Measurements from ENCODE around the gene HCLS1. TPM values are rescaled to one million over a fixed set of nuclear protein-coding genes. Genes with fewer than 3 reads are reported as not detected.
A peak's percentile ranks its signal among the peaks of the same experiment; 100 is the strongest.
"Not testable (repeated sequence)": the region's sequence is repeated elsewhere in the genome, so short reads cannot be mapped to it uniquely, and the experiment has no call there.

HCLS1 gene
- total RNA-seq, 1 experiment from 2014 or later: 0.45 TPM

DNA sequence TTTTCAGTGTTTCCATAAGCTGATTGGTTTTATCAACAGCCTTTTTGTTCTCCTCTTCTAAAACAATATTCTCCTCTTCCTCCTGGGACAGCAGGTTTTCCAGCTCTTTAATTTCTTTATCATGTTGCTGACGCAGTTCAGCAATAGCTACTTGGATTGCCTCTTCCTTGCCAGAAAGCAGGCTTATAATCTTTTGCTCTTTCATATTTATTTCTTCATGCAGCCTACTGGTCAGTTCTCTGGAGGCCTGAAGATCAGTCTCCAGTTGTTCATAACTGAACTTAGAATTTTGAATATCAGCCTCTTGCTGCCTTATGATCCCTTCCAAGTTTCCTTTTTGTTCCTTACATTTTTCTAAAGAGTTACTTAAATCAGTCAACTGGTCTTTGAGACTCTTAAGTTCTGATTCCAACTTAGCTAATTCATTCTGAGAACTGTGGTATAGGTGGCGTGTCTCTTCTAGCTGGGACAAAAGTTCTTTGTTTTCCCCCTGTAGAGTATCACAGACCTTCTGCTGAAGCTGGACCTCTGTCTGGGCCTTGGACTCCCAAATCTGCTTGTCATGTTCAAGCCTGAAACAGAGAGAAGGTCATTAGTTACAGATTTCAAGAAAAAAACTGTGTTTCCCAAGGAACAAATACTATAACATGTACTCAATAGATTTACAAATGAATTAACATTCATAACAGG, 31.5 kb upstream of the HCLS1 start:
- no peak overlapping the region for H3K4me3 ChIP-seq (ENCODE audit: low read depth, low read length)
- H3K9me3 ChIP-seq: no peaks in the 10 kb centered on the region
- H3K36me3 ChIP-seq (ENCODE audit: control insufficient read depth, insufficient read depth, low read length): no peaks in the 10 kb centered on the region; the same call in 1 of the 2 replicates
- H3K27me3 ChIP-seq (replicated peaks; ENCODE audit: control insufficient read depth, insufficient read depth, low read length): no peaks in the 10 kb centered on the region
- Mint-ChIP-seq H3K36me3 (ENCODE audit: insufficient read depth, unreplicated experiment) (peaks cover 32% of the 10 kb centered on the region), H3K4me3 (ENCODE audit: unreplicated experiment) (no peak overlapping the region), H3K27ac (ENCODE audit: unreplicated experiment) (no peak overlapping the region), H3K27me3 (ENCODE audit: insufficient read depth, unreplicated experiment) (no peaks in the 10 kb centered on the region), H3K4me1 (ENCODE audit: low read depth, unreplicated experiment) (no peaks in the 10 kb centered on the region), H3K9me3 (ENCODE audit: unreplicated experiment) (no peaks in the 10 kb centered on the region)
- ChIA-PET POLR2A (no interaction called here), CTCF (interaction anchor here (0.6 kb wide), 1 partner anchor 1963 kb away, joined by 4 read pairs; no protein-coding TSS in a partner anchor)
- no peak for TF ChIP-seq CTCF (IDR thresholded peaks at IDR 0.05; ENCODE audit: insufficient read depth in 1 of 2, low read depth in 1 of 2, low read length in 1 of 2, severe bottlenecking in 1 of 2, unreplicated experiment in 1 of 2)
- DNase-seq: no peak
- BruUV-seq (replicated peaks): no TSS peak
- intact Hi-C loops (cut with micrococcal nuclease; ENCODE audit: unreplicated experiment): no loop called here
- no peaks in the 10 kb centered on the region for H3K4me1 ChIP-seq

DNA sequence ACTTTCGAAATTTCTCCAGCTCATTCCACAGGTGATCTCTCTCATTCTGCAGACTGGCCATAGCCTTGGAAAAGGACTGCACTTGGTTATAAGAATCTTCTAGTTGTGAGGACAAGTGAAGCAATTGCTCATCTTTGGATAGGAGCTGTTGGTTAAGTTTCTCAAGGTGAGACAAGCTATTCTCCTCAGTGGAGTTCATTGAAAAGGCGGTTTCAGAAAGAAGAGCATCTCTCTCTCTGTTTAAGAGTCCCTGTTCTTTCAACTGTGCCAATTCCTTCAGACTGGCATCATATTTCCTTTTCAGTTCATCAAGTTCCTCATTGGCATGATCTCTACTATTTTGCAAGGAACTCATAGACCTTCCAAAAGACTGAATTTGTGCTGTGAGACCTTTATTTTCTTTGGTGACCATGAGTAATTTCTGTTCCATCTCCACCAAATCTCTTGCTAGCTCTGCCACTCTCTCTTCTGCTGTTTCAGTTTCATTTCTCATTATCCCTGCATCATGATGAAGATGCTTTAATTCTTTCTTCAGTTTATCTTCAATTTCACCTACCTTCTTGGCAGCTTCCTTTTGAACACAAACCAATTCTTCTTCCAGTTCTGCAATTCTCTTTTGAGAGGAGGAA, 30.2 kb upstream of the HCLS1 start:
- H3K4me1 Mint-ChIP-seq (ENCODE audit: low read depth, unreplicated experiment): no peaks in the 10 kb centered on the region
- Histone ChIP-seq H3K27me3 (replicated peaks; ENCODE audit: control insufficient read depth, insufficient read depth, low read length) (no peaks in the 10 kb centered on the region), H3K9me3 (no peaks in the 10 kb centered on the region), H3K4me3 (ENCODE audit: low read depth, low read length) (no peak overlapping the region), H3K36me3 (ENCODE audit: control insufficient read depth, insufficient read depth, low read length) (no peaks in the 10 kb centered on the region; the same call in 1 of the 2 replicates), H3K4me1 (no peaks in the 10 kb centered on the region)
- intact Hi-C loops (cut with micrococcal nuclease; ENCODE audit: unreplicated experiment): no loop called here
- no peak overlapping the region for H3K4me3 Mint-ChIP-seq (ENCODE audit: unreplicated experiment)
- BruUV-seq (replicated peaks): TSS peak; percentile 7
- DNase-seq: no peak
- CTCF ChIA-PET: no interaction called here
- H3K9me3 Mint-ChIP-seq (ENCODE audit: unreplicated experiment): no peaks in the 10 kb centered on the region
- H3K27ac Mint-ChIP-seq (ENCODE audit: unreplicated experiment): no peak overlapping the region
- no peak for TF ChIP-seq CTCF (IDR thresholded peaks at IDR 0.05; ENCODE audit: insufficient read depth in 1 of 2, low read depth in 1 of 2, low read length in 1 of 2, severe bottlenecking in 1 of 2, unreplicated experiment in 1 of 2)
- no peaks in the 10 kb centered on the region for H3K27me3 Mint-ChIP-seq (ENCODE audit: insufficient read depth, unreplicated experiment)
- H3K36me3 Mint-ChIP-seq (ENCODE audit: insufficient read depth, unreplicated experiment): peaks cover 40% of the 10 kb centered on the region
- POLR2A ChIA-PET: no interaction called here

GRCh38 chr3:121688747-121689146, 28.0 kb upstream of the HCLS1 start:
- POLR2A ChIA-PET; DNase-seq; H3K27me3 ChIP-seq (replicated peaks; ENCODE audit: control insufficient read depth, insufficient read depth, low read length); H3K9me3 ChIP-seq; BruUV-seq (replicated peaks); H3K36me3 ChIP-seq (ENCODE audit: control insufficient read depth, insufficient read depth, low read length); H3K4me1 Mint-ChIP-seq (ENCODE audit: low read depth, unreplicated experiment); H3K4me1 ChIP-seq; CTCF ChIA-PET; H3K27me3 Mint-ChIP-seq (ENCODE audit: insufficient read depth, unreplicated experiment); H3K4me3 Mint-ChIP-seq (ENCODE audit: unreplicated experiment); intact Hi-C loops (cut with micrococcal nuclease; ENCODE audit: unreplicated experiment); H3K4me3 ChIP-seq (ENCODE audit: low read depth, low read length); H3K27ac Mint-ChIP-seq (ENCODE audit: unreplicated experiment): not testable (repeated sequence)
- Mint-ChIP-seq H3K36me3 (ENCODE audit: insufficient read depth, unreplicated experiment) (peaks cover 48% of the 10 kb centered on the region), H3K9me3 (ENCODE audit: unreplicated experiment) (peaks cover 13% of the 10 kb centered on the region)

Measured in Caco-2 (cell line).